SJSA1 (cell line): ENCODE results near the gene ST6GALNAC3. TPM values are rescaled to one million over a fixed set of nuclear protein-coding genes. Genes with fewer than 3 reads are reported as not detected.

Experiments
- DNase-seq, 2 experiments: peaks; one replicate each; pipeline ENCODE4 v3.0.0-alpha.2; 2015 to 2020; ENCODE audit warnings: low spot score in 2 of 2, low read depth in 1 of 2
- H3K27ac ChIP-seq: fragments of 250-450 bp; sonication (Bioruptor Pico); 2 replicates; pipeline ENCODE4 v1.5.1; 2020; ENCODE audit warnings: mild to moderate bottlenecking, moderate library complexity
- H3K27me3 ChIP-seq: fragments of 250-450 bp; sonication (Bioruptor Pico); replicated peaks from 2 replicates; pipeline ENCODE4 v1.5.1; 2020; ENCODE audit warnings: mild to moderate bottlenecking, moderate library complexity
- H3K36me3 ChIP-seq: fragments of 250-450 bp; sonication (Bioruptor Pico); 2 replicates; pipeline ENCODE4 v1.5.1; 2020; ENCODE audit warnings: mild to moderate bottlenecking
- H3K4me1 ChIP-seq: fragments of 250-450 bp; sonication (Bioruptor Pico); replicated peaks from 2 replicates; pipeline ENCODE4 v1.6.1; 2021; ENCODE audit warnings: mild to moderate bottlenecking
- H3K4me3 ChIP-seq: fragments of 250-450 bp; sonication (Bioruptor Pico); 2 replicates; pipeline ENCODE4 v1.5.1; 2020; ENCODE audit warnings: mild to moderate bottlenecking
- H3K9me3 ChIP-seq: fragments of 250-450 bp; sonication (Bioruptor Pico); replicated peaks from 2 replicates; pipeline ENCODE4 v1.5.1; 2020; ENCODE audit warnings: mild to moderate bottlenecking
- total RNA-seq: library from RNA; depleted of rRNA; stranded (reverse); fragments of >200 nt; shearing (Covaris generic); gene quantifications from 2 replicates; pipeline ENCODE4 v1.2.3, GENCODE V29; 2014

ST6GALNAC3 gene
- total RNA-seq, 1 experiment from 2014 or later: 5.1 TPM

DNA sequence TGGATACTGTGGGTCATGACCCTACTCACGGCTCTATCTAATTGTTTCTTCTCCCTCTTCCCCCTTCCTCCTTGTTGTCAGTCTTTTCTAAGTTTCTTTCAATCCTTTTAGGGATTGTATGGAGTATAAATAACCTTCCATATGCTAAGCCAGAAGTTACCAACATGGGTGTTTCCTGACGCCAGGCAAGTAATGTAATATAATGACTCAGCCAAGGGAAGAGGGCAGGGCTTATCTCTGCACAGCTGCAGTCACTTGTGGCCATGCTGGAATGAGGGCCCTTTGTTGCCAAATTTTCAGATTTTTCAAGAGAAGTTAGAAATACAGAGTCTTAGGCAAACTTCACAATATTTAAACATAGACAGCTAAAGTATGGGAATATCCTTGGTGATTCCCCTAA lies 194.6 kb downstream of the ST6GALNAC3 start:
- no peaks in the 10 kb centered on the region for H3K9me3 ChIP-seq
- DNase-seq: no peak
- H3K4me1 ChIP-seq: no peaks in the 10 kb centered on the region
- H3K27ac ChIP-seq: no peak overlapping the region
- H3K27me3 ChIP-seq: no peaks in the 10 kb centered on the region
- H3K4me3 ChIP-seq: no peak overlapping the region
- H3K36me3 ChIP-seq: no peaks in the 10 kb centered on the region

- Histone ChIP-seq H3K4me3 (no peak overlapping the region), H3K27me3 (no peaks in the 10 kb centered on the region), H3K9me3 (no peaks in the 10 kb centered on the region), H3K36me3 (no peaks in the 10 kb centered on the region), H3K4me1 (no peaks in the 10 kb centered on the region), H3K27ac (no peak overlapping the region)
- DNase-seq: no peak
These were observed 199.8 kb downstream of the ST6GALNAC3 start for GRCh38 chr1:76274302-76274701.

- no peak overlapping the region for H3K27ac ChIP-seq
- H3K4me3 ChIP-seq: no peak overlapping the region
- H3K4me1 ChIP-seq: no peaks in the 10 kb centered on the region
- no peak for DNase-seq
- no peaks in the 10 kb centered on the region for H3K36me3 ChIP-seq
- H3K27me3 ChIP-seq: no peaks in the 10 kb centered on the region
- H3K9me3 ChIP-seq: no peaks in the 10 kb centered on the region
These were observed 200.2 kb downstream of the ST6GALNAC3 start for GRCh38 chr1:76274718-76275117.

GRCh38 chr1:76278711-76279100 lies 204.2 kb downstream of the ST6GALNAC3 start:
- H3K27ac ChIP-seq: no peak overlapping the region
- no peak overlapping the region for H3K4me3 ChIP-seq
- H3K27me3 ChIP-seq: no peaks in the 10 kb centered on the region
- H3K36me3 ChIP-seq: no peaks in the 10 kb centered on the region
- no peaks in the 10 kb centered on the region for H3K9me3 ChIP-seq
- no peak for DNase-seq
- no peaks in the 10 kb centered on the region for H3K4me1 ChIP-seq

DNA sequence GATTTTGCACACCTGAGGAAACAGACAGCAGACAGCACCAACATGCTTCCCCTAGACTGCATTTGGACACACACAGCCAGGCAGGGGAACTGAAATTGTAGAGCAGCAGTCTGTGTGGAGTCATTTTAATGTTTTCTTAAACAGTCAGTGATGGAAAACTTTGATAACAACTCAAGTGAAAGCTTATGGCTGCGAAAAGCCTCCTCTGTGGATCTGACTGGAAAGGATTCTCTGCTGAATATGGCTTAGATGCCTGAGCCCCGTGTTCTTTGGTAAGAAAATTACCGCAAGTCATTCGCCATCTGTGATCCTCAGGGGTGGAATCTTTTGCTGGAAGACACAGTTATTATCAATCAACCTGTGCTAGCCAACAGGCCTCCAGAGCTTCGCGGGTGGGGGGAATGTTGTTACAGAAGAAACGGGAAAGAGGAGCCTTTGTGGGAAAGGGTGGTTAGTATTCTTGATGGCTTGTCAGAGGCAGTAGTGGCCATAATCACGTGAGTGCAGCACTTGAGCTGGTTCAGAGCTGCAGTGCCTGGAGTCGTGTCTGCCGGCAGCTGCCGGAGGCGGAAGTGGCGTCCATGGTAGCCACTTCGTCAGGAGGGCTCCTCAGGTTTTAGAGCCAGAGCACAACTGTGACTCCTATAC lies 204.7 kb downstream of the ST6GALNAC3 start:
- no peak overlapping the region for H3K4me3 ChIP-seq
- H3K27me3 ChIP-seq: no peaks in the 10 kb centered on the region
- no peaks in the 10 kb centered on the region for H3K4me1 ChIP-seq
- no peaks in the 10 kb centered on the region for H3K36me3 ChIP-seq
- no peak for DNase-seq
- H3K9me3 ChIP-seq: no peaks in the 10 kb centered on the region
- H3K27ac ChIP-seq: no peak overlapping the region

DNA sequence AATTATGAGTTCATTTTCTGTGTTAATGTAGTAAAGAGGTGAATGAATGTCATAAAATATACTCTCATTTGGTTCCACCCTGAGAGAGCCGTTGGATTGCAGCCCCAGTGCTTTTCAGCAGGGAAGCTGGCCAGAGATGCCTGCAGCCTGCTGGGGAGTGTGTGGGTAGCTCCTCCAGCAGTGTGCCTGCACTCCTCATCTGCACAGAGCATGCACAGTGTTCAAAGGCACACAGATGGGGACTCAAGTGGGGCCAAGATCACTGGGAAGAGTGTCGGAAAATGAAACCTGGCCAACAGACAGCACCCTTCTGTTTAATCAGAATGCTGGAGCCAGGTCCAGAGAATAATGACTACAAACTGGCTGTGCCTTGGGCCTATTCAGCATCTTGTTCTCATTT lies 206.8 kb downstream of the ST6GALNAC3 start:
- Histone ChIP-seq H3K4me3 (no peak overlapping the region), H3K27me3 (no peaks in the 10 kb centered on the region; the same call in 1 of the 2 replicates), H3K9me3 (no peaks in the 10 kb centered on the region), H3K36me3 (no peaks in the 10 kb centered on the region), H3K4me1 (no peaks in the 10 kb centered on the region), H3K27ac (no peak overlapping the region)
- no peak for DNase-seq

DNA sequence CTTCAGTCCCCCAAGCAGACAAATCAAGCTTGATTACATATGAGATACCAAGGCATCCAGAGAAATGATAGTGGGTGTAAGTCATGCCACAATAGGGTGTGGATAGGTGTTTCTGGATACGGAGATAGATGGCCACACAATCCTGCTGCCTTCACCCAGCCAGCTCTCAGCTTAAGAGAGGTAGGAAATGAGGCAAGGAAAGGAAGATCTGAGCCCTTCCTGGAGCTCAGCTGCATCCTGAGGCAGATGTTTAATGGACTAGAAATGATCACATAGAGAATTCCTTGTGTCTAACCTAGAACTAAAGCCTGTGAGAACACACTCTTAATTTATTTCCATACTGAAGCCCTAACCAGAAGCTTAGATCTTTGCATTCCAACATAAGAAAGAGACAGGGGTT lies 210.3 kb downstream of the ST6GALNAC3 start:
- H3K9me3 ChIP-seq: no peaks in the 10 kb centered on the region
- no peaks in the 10 kb centered on the region for H3K36me3 ChIP-seq
- DNase-seq: no peak
- H3K27me3 ChIP-seq: no peaks in the 10 kb centered on the region; the same call in 1 of the 2 replicates
- no peak overlapping the region for H3K27ac ChIP-seq
- H3K4me3 ChIP-seq: no peak overlapping the region
- H3K4me1 ChIP-seq: no peaks in the 10 kb centered on the region

DNA sequence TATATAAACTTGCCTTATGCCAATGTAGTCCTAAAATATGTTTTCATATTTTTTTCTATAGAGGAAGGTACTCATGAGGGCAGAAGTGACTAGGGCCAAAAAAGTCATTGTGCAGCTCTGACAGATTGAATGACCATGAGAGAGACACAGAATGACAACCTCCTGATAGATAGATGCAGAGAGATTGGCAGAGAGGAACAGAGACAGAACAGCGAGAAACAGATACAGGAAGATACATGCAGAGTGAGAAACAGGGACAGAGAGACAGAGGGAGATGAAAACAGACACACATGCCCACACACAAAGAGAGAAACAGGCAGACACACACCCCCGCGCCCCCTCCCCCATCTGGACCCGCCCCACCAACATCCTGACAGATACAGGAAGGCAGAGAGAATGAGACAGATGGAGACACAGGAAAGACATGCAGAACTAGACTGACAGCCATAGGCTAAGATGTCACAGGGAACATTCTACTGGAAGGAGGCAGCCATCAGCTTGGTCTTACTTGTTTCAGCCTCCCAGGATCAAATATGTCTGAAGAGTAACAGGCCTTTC lies 211.1 kb downstream of the ST6GALNAC3 start:
- Histone ChIP-seq H3K27me3 (no peaks in the 10 kb centered on the region; the same call in 1 of the 2 replicates), H3K27ac (no peak overlapping the region), H3K9me3 (no peaks in the 10 kb centered on the region), H3K4me3 (no peak overlapping the region), H3K36me3 (no peaks in the 10 kb centered on the region), H3K4me1 (no peaks in the 10 kb centered on the region)
- no peak for DNase-seq

- Histone ChIP-seq H3K27me3 (no peaks in the 10 kb centered on the region; the same call in 1 of the 2 replicates), H3K36me3 (no peaks in the 10 kb centered on the region), H3K9me3 (no peaks in the 10 kb centered on the region), H3K4me1 (no peaks in the 10 kb centered on the region), H3K27ac (no peak overlapping the region), H3K4me3 (no peak overlapping the region)
- no peak for DNase-seq
These were observed 213.4 kb downstream of the ST6GALNAC3 start for GRCh38 chr1:76287917-76288316.

DNA sequence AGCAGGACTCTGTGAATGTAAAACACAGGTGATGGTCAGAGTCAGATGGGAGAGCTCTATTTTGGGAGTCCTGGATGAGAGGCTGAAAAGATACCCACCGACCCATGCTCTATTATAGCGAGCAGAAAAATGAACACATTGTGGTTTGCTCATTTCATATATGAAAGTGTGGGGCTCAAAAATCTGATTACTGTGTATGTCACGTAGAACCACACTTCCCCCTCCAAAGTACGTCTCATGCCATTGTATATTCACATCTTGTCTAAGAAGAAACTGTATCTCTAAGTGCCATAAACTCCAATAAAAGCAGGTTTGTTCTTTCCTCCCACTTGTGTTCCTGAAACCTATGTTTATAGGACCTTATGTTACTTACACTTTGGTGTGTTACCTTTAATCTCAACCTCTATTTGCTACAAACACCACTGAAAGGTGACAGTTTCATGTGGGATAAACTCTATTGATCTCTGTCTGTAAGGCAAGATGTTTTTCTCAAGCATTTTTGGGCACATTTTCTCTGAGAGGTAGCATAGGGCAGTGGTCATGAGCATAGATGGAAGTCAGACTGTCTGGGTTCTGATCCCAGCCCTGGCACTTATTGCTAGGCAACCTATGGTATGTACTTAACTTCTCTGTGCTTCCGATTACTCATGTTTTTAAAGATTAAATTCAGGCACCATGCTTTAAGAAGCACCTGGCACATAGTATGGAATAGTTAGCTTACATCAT lies 214.4 kb downstream of the ST6GALNAC3 start:
- no peak for DNase-seq
- Histone ChIP-seq H3K4me1 (no peaks in the 10 kb centered on the region), H3K27ac (no peak overlapping the region), H3K36me3 (no peaks in the 10 kb centered on the region), H3K4me3 (no peak overlapping the region), H3K9me3 (no peaks in the 10 kb centered on the region), H3K27me3 (no peaks in the 10 kb centered on the region; the same call in 1 of the 2 replicates)

DNA sequence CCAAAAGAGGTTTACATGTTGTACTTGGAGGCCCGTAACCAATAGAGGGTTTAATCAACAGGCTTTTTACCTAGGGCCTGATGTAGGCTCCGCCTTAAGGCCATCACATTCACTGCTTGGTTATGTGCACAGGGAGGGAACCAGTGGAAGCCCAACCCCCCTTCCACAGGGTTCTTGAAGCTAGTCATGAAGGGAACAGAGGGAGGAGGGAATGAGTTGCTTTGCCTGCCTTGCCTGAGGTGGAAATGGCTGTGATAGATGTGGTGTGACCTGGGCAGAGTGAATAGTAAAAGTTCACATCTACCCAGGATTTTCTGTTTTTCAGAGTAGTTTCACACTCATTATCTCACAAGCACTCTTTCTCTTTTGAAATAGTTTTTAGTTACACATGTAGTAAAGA lies 215.1 kb downstream of the ST6GALNAC3 start:
- Histone ChIP-seq H3K36me3 (no peaks in the 10 kb centered on the region), H3K4me1 (no peaks in the 10 kb centered on the region), H3K4me3 (no peak overlapping the region), H3K27me3 (no peaks in the 10 kb centered on the region), H3K9me3 (no peaks in the 10 kb centered on the region), H3K27ac (no peak overlapping the region)
- DNase-seq: no peak

- H3K27me3 ChIP-seq: no peaks in the 10 kb centered on the region
- no peaks in the 10 kb centered on the region for H3K9me3 ChIP-seq
- no peaks in the 10 kb centered on the region for H3K36me3 ChIP-seq
- DNase-seq: no peak
- no peak overlapping the region for H3K27ac ChIP-seq
- no peak overlapping the region for H3K4me3 ChIP-seq
- no peaks in the 10 kb centered on the region for H3K4me1 ChIP-seq
These were observed 215.7 kb downstream of the ST6GALNAC3 start for GRCh38 chr1:76290271-76290670.

- no peaks in the 10 kb centered on the region for H3K27me3 ChIP-seq
- no peaks in the 10 kb centered on the region for H3K4me1 ChIP-seq
- no peaks in the 10 kb centered on the region for H3K9me3 ChIP-seq
- H3K36me3 ChIP-seq: no peaks in the 10 kb centered on the region
- H3K4me3 ChIP-seq: no peak overlapping the region
- no peak overlapping the region for H3K27ac ChIP-seq
- no peak for DNase-seq
These were observed 216.6 kb downstream of the ST6GALNAC3 start for GRCh38 chr1:76291191-76291590.

- H3K4me3 ChIP-seq: no peak overlapping the region
- no peaks in the 10 kb centered on the region for H3K36me3 ChIP-seq
- H3K27ac ChIP-seq: no peak overlapping the region
- DNase-seq: no peak
- no peaks in the 10 kb centered on the region for H3K4me1 ChIP-seq
- no peaks in the 10 kb centered on the region for H3K9me3 ChIP-seq
- H3K27me3 ChIP-seq: no peaks in the 10 kb centered on the region
These were observed 217.2 kb downstream of the ST6GALNAC3 start for GRCh38 chr1:76291737-76292136.
